GM12878 (cell line): ENCODE results near the gene IGSF1.

Experiments
- IKZF2 ChIP-seq, 2 experiments: fragments of 450-650 bp; IDR thresholded peaks; 2 replicates each; pipeline ENCODE4 v1.6.1; 2017; ENCODE audit warnings: mild to moderate bottlenecking in 2 of 2, moderate library complexity in 2 of 2
- MXI1 ChIP-seq: fragments of 150-350 bp; IDR thresholded peaks from 2 replicates; pipeline ENCODE4 v1.6.1; 2011; ENCODE audit warnings: low read depth, mild to moderate bottlenecking, inconsistent platforms, low read length, improper control_type of control experiment
- POLR2AphosphoS5 ChIP-seq: IDR thresholded peaks from 2 replicates; pipeline ENCODE4 v1.6.1; 2011; ENCODE audit warnings: mild to moderate bottlenecking, low read length, inconsistent platforms
- RAD21 ChIP-seq: IDR thresholded peaks from 2 replicates; pipeline ENCODE4 v1.6.1; 2011; ENCODE audit warnings: mild to moderate bottlenecking, low read depth, low read length, moderate library complexity; ENCODE audit not compliant: insufficient read depth
- SUZ12 ChIP-seq: fragments of 200-600 bp; sonication (generic); IDR thresholded peaks from one replicate; pipeline ENCODE4 v1.6.1; 2018; ENCODE audit warnings: antibody characterized with exemption, mild to moderate bottlenecking; ENCODE audit not compliant: unreplicated experiment
- YY1 ChIP-seq: IDR thresholded peaks from 2 replicates; pipeline ENCODE4 v1.6.1; 2011; ENCODE audit warnings: low read depth, mild to moderate bottlenecking, low read length
- TF ChIP-seq, protein P1 (sequence below), 3 experiments: IDR thresholded peaks in 2 of 3; conservative IDR thresholded peaks in 1 of 3; 2 replicates each; pipeline ENCODE4 v1.5.1; 2011; ENCODE audit warnings: low read depth in 3 of 3, low read length in 3 of 3, mild to moderate bottlenecking in 3 of 3, control low read depth in 2 of 3, moderate library complexity in 2 of 3, inconsistent platforms in 1 of 3, mixed read lengths in 1 of 3; ENCODE audit not compliant: control insufficient read depth in 2 of 3, insufficient read depth in 1 of 3; ENCODE audit errors: extremely low read depth in 1 of 3
- TF ChIP-seq, protein P2 (sequence below): IDR thresholded peaks from 2 replicates; pipeline ENCODE4 v1.6.1; 2012; ENCODE audit warnings: low read depth, low read length, improper control_type of control experiment

DNA sequence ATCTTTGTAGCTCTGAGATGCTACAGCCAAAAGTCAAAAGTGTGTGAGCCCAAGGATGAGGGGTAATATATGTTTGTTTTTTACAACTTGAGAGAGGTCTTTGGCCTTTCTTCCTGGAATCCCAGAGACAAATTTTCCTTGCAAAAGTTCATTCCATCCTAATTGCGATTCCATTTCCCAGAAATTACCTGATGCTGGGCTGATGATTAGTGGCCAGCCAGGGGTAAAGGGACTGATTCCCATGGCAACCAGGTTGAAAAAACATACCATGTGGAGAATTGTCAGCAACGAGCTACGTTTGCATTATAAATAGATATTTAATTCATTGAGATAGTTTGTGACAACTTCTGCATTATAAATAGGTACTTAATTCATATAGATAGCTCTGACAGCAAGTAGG lies 17.8 kb downstream of the IGSF1 start:
- no peak for TF ChIP-seq RAD21
- TF ChIP-seq, protein P1, sequence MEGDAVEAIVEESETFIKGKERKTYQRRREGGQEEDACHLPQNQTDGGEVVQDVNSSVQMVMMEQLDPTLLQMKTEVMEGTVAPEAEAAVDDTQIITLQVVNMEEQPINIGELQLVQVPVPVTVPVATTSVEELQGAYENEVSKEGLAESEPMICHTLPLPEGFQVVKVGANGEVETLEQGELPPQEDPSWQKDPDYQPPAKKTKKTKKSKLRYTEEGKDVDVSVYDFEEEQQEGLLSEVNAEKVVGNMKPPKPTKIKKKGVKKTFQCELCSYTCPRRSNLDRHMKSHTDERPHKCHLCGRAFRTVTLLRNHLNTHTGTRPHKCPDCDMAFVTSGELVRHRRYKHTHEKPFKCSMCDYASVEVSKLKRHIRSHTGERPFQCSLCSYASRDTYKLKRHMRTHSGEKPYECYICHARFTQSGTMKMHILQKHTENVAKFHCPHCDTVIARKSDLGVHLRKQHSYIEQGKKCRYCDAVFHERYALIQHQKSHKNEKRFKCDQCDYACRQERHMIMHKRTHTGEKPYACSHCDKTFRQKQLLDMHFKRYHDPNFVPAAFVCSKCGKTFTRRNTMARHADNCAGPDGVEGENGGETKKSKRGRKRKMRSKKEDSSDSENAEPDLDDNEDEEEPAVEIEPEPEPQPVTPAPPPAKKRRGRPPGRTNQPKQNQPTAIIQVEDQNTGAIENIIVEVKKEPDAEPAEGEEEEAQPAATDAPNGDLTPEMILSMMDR (IDR thresholded peaks at IDR 0.05 in 2 of 3, conservative IDR thresholded peaks at IDR 0.05 in 1 of 3; ENCODE audit: control insufficient read depth in 2 of 3, extremely low read depth in 1 of 3, insufficient read depth in 1 of 3, low read depth in 3 of 3, low read length in 3 of 3): no peak
- TF ChIP-seq IKZF2 (IDR thresholded peaks at IDR 0.05): no peak
- TF ChIP-seq YY1: no peak
- TF ChIP-seq SUZ12: no peak
- TF ChIP-seq, protein P2, sequence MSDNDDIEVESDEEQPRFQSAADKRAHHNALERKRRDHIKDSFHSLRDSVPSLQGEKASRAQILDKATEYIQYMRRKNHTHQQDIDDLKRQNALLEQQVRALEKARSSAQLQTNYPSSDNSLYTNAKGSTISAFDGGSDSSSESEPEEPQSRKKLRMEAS: no peak
- TF ChIP-seq MXI1: no peak
- no peak for TF ChIP-seq POLR2AphosphoS5
